Measurements from ENCODE around the gene VEGFA.

The VEGFA gene

GRCh38 chr6:43784049-43784855 is 14.2 kb downstream of the VEGFA start:
- Histone ChIP-seq H3K27me3 (ENCODE audit: low read depth) (no peaks in the 10 kb centered on the region), H3K36me3 (replicated peaks) (peaks cover 61% of the 10 kb centered on the region), H3K9me3 (no peaks in the 10 kb centered on the region), H3K4me1 (no peaks in the 10 kb centered on the region), H3K4me3 (no peak overlapping the region)
- in situ Hi-C loops (cut with MboI; ENCODE audit: low sequenced_read_pairs), result no loop called here
- DNase-seq (ENCODE audit: low spot score in 2 of 2), result no peak

- Histone ChIP-seq H3K4me3 (no peak overlapping the region), H3K27me3 (ENCODE audit: low read depth) (no peaks in the 10 kb centered on the region), H3K9me3 (no peaks in the 10 kb centered on the region), H3K4me1 (no peaks in the 10 kb centered on the region), H3K36me3 (replicated peaks) (peaks cover 51% of the 10 kb centered on the region)
- in situ Hi-C loops (cut with MboI; ENCODE audit: low sequenced_read_pairs), result no loop called here
- DNase-seq (ENCODE audit: low spot score in 2 of 2), result no peak
Measured at GRCh38 chr6:43785220-43785752, 15.3 kb downstream of the VEGFA start.

GRCh38 chr6:43785904-43786303 is 15.9 kb downstream of the VEGFA start:
- no peak for DNase-seq (ENCODE audit: low spot score in 2 of 2)
- no peaks in the 10 kb centered on the region for H3K9me3 ChIP-seq
- H3K4me3 ChIP-seq, result no peak overlapping the region
- H3K4me1 ChIP-seq, result no peaks in the 10 kb centered on the region
- in situ Hi-C loops (cut with MboI; ENCODE audit: low sequenced_read_pairs), result no loop called here
- peaks cover 45% of the 10 kb centered on the region for H3K36me3 ChIP-seq (replicated peaks)
- no peaks in the 10 kb centered on the region for H3K27me3 ChIP-seq (ENCODE audit: low read depth)

GRCh38 chr6:43786664-43787329 is 16.8 kb downstream of the VEGFA start:
- Histone ChIP-seq H3K9me3 (no peaks in the 10 kb centered on the region), H3K4me3 (no peak overlapping the region), H3K4me1 (no peaks in the 10 kb centered on the region), H3K27me3 (ENCODE audit: low read depth) (no peaks in the 10 kb centered on the region), H3K36me3 (replicated peaks) (peaks cover 36% of the 10 kb centered on the region)
- DNase-seq (ENCODE audit: low spot score in 2 of 2), result no peak
- in situ Hi-C loops (cut with MboI; ENCODE audit: low sequenced_read_pairs), result no loop called here

GRCh38 chr6:43788301-43788700 is 18.3 kb downstream of the VEGFA start:
- Histone ChIP-seq H3K36me3 (replicated peaks) (peaks cover 21% of the 10 kb centered on the region), H3K4me1 (no peaks in the 10 kb centered on the region), H3K4me3 (no peak overlapping the region), H3K9me3 (no peaks in the 10 kb centered on the region), H3K27me3 (ENCODE audit: low read depth) (no peaks in the 10 kb centered on the region)
- in situ Hi-C loops (cut with MboI; ENCODE audit: low sequenced_read_pairs), result no loop called here
- no peak for DNase-seq (ENCODE audit: low spot score in 2 of 2)

- H3K27me3 ChIP-seq (ENCODE audit: low read depth), result no peaks in the 10 kb centered on the region
- H3K4me1 ChIP-seq, result no peaks in the 10 kb centered on the region
- DNase-seq (ENCODE audit: low spot score in 2 of 2), result no peak
- in situ Hi-C loops (cut with MboI; ENCODE audit: low sequenced_read_pairs), result no loop called here
- no peaks in the 10 kb centered on the region for H3K9me3 ChIP-seq
- peaks cover 10% of the 10 kb centered on the region for H3K36me3 ChIP-seq (replicated peaks)
- H3K4me3 ChIP-seq, result no peak overlapping the region
Measured at GRCh38 chr6:43789447-43789846, 19.4 kb downstream of the VEGFA start.

GRCh38 chr6:43790031-43790430 is 20.0 kb downstream of the VEGFA start:
- no peak for DNase-seq (ENCODE audit: low spot score in 2 of 2)
- in situ Hi-C loops (cut with MboI; ENCODE audit: low sequenced_read_pairs), result no loop called here
- H3K4me3 ChIP-seq, result no peak overlapping the region
- H3K4me1 ChIP-seq, result no peaks in the 10 kb centered on the region
- no peaks in the 10 kb centered on the region for H3K9me3 ChIP-seq
- peaks cover 8% of the 10 kb centered on the region for H3K36me3 ChIP-seq (replicated peaks)
- H3K27me3 ChIP-seq (ENCODE audit: low read depth), result no peaks in the 10 kb centered on the region

GRCh38 chr6:43791745-43792422 is 21.9 kb downstream of the VEGFA start:
- in situ Hi-C loops (cut with MboI; ENCODE audit: low sequenced_read_pairs), result no loop called here
- no peak for DNase-seq (ENCODE audit: low spot score in 2 of 2)
- no peaks in the 10 kb centered on the region for H3K9me3 ChIP-seq
- no peaks in the 10 kb centered on the region for H3K36me3 ChIP-seq (replicated peaks)
- no peak overlapping the region for H3K4me3 ChIP-seq
- H3K4me1 ChIP-seq, result no peaks in the 10 kb centered on the region
- no peaks in the 10 kb centered on the region for H3K27me3 ChIP-seq (ENCODE audit: low read depth)

- no peaks in the 10 kb centered on the region for H3K4me1 ChIP-seq
- no peak for DNase-seq (ENCODE audit: low spot score in 2 of 2)
- in situ Hi-C loops (cut with MboI; ENCODE audit: low sequenced_read_pairs), result no loop called here
- no peaks in the 10 kb centered on the region for H3K36me3 ChIP-seq (replicated peaks)
- H3K4me3 ChIP-seq, result no peak overlapping the region
- no peaks in the 10 kb centered on the region for H3K27me3 ChIP-seq (ENCODE audit: low read depth)
- H3K9me3 ChIP-seq, result no peaks in the 10 kb centered on the region
Measured at GRCh38 chr6:43793154-43793874, 23.3 kb downstream of the VEGFA start.

GRCh38 chr6:43793875-43794242 is 23.8 kb downstream of the VEGFA start:
- Histone ChIP-seq H3K9me3 (no peaks in the 10 kb centered on the region), H3K4me3 (no peak overlapping the region), H3K27me3 (ENCODE audit: low read depth) (no peaks in the 10 kb centered on the region), H3K36me3 (replicated peaks) (no peaks in the 10 kb centered on the region), H3K4me1 (no peaks in the 10 kb centered on the region)
- in situ Hi-C loops (cut with MboI; ENCODE audit: low sequenced_read_pairs), result no loop called here
- DNase-seq (ENCODE audit: low spot score in 2 of 2), result no peak

GRCh38 chr6:43795421-43795820 is 25.4 kb downstream of the VEGFA start:
- Histone ChIP-seq H3K4me3 (no peak overlapping the region), H3K4me1 (no peaks in the 10 kb centered on the region), H3K9me3 (no peaks in the 10 kb centered on the region), H3K27me3 (ENCODE audit: low read depth) (no peaks in the 10 kb centered on the region), H3K36me3 (replicated peaks) (no peaks in the 10 kb centered on the region)
- in situ Hi-C loops (cut with MboI; ENCODE audit: low sequenced_read_pairs), result no loop called here
- DNase-seq (ENCODE audit: low spot score in 2 of 2), result no peak

- H3K9me3 ChIP-seq, result no peaks in the 10 kb centered on the region
- no peaks in the 10 kb centered on the region for H3K27me3 ChIP-seq (ENCODE audit: low read depth)
- no peaks in the 10 kb centered on the region for H3K4me1 ChIP-seq
- H3K4me3 ChIP-seq, result no peak overlapping the region
- DNase-seq (ENCODE audit: low spot score in 2 of 2), result no peak
- in situ Hi-C loops (cut with MboI; ENCODE audit: low sequenced_read_pairs), result no loop called here
- H3K36me3 ChIP-seq (replicated peaks), result no peaks in the 10 kb centered on the region
Measured at GRCh38 chr6:43796168-43796567, 26.2 kb downstream of the VEGFA start.

All from HAP-1 (cell line).